T-helper 1 cell treated with Interleukin-12 subunit alpha and Interleukin-12 subunit beta and Interleukin-4 antibody, amounts not matched to agents 30 ng/mL and 1 ng/mL, for 36 hours (primary cell): ENCODE results near the gene CYP27C1. TPM values are rescaled to one million over a fixed set of nuclear protein-coding genes. Genes with fewer than 3 reads are reported as not detected.
"Not testable (repeated sequence)": the region's sequence is repeated elsewhere in the genome, so short reads cannot be mapped to it uniquely, and the experiment has no call there.

Experiments
- intact Hi-C: fragments of 100-400 bp; cut with micrococcal nuclease; formaldehyde crosslinking; loops from one replicate; pipeline ENCODE4 v1.15.1; 2024
- total RNA-seq: library from RNA; stranded (reverse); gene quantifications from 2 replicates; pipeline ENCODE4 v1.2.3, GENCODE V29; 2022

CYP27C1 gene
- total RNA-seq, 1 donor from 2014 or later: not detected

GRCh38 chr2:127225186-127225960, 5.3 kb upstream of the CYP27C1 start:
- intact Hi-C loops: no loop called here

DNA sequence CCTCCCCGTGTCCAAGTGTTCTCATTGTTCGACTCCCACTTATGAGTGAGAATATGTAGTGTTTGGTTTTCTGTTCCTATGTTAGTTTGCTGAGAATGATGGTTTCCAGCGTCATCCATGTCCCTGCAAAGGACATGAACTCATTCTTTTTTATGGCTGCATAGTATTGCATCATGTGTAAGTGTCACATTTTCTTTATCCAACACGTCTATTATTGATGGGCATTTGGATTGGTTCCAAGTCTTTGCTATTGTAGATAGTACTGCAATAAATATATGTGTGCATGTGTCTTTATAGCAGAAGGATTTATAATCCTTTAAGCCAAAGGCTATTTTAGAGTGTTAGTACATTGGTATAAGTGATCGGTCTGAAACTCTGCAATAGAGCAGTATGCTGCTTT, 4.0 kb upstream of the CYP27C1 start:
- intact Hi-C loops: not testable (repeated sequence)

DNA sequence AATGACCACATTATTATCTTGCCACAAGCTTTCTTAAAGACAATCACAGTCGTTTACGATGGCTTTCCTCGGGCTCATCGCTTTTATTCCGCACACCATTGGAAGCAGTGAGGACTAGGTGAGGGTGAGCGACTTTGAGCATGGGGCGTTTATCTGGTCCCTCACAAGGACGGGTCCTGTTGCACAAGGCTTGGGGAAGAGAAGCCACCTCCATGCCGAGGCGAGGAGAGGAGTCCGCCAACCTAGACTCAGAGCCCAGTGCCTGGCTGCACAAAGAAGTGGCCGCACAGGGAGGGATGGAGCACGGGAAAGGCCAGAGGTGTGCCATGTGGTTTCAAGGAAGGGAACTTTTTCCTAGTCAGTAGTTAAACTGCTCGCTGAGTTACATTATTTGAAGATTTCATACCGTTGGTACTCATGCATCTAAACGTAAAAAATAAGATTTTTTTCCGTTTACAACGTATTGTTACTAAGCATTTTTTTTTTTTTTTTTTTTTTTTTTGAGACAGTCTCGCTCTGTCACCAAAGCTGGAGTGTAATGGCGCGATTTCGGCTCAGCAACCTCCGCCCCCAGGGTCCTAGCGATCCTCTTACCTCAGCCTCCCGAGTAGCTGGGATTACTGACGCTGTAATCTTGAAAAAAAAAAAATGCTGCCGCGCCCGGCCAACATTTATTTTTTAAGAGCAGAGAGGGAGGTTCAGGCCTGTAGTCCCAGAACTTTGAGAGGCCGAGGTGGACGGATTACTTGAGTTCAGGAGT, 849 bp upstream of the CYP27C1 start:
- intact Hi-C loops: no loop called here

GRCh38 chr2:127219171-127220070, 678 bp downstream of the CYP27C1 start:
- intact Hi-C loops: no loop called here

GRCh38 chr2:127218812-127219170, 1.3 kb downstream of the CYP27C1 start:
- intact Hi-C loops: no loop called here

- intact Hi-C loops: no loop called here
Measured at GRCh38 chr2:127217470-127218325, 2.4 kb downstream of the CYP27C1 start.

GRCh38 chr2:127216593-127216992, 3.5 kb downstream of the CYP27C1 start:
- intact Hi-C loops: no loop called here

DNA sequence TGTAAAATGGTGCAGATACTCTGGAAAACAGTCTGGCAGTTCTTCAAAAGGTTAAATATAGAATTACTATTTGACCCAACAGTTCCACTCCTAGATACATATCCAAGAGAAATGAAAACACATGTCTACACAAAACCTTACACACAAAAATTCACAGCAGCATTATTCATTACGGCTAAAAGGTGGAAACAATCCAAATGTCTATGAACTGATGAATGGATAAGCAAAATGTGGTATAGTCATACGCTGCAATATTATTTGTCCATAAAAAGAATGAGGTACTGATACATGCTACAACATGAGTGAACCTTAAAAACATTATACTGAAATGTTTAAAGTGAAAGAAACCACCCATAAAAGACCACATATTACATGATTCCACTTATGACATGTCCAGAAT, 4.0 kb downstream of the CYP27C1 start:
- intact Hi-C loops: no loop called here

- intact Hi-C loops: not testable (repeated sequence)
Measured at GRCh38 chr2:127214201-127214600, 5.9 kb downstream of the CYP27C1 start.

DNA sequence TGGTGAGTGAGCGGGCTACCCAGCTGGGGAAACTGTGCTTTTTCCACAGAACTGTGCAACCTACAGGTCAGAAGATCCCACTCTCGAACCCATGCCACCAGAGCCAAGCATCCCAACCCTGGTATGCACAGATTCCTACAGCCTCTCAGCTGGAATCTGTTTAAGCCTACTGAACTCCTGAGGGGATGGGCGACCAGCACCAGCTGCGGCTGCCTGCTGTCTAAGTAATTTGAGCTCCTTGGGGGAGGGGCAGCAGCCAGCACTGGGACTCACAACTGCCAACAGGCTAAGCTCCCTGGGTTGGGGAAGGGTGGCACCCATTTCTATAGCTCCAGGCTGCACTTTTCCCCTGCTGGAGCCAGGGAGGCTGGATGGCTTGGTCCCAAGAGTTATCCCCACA, 11.8 kb downstream of the CYP27C1 start:
- intact Hi-C loops: no loop called here

DNA sequence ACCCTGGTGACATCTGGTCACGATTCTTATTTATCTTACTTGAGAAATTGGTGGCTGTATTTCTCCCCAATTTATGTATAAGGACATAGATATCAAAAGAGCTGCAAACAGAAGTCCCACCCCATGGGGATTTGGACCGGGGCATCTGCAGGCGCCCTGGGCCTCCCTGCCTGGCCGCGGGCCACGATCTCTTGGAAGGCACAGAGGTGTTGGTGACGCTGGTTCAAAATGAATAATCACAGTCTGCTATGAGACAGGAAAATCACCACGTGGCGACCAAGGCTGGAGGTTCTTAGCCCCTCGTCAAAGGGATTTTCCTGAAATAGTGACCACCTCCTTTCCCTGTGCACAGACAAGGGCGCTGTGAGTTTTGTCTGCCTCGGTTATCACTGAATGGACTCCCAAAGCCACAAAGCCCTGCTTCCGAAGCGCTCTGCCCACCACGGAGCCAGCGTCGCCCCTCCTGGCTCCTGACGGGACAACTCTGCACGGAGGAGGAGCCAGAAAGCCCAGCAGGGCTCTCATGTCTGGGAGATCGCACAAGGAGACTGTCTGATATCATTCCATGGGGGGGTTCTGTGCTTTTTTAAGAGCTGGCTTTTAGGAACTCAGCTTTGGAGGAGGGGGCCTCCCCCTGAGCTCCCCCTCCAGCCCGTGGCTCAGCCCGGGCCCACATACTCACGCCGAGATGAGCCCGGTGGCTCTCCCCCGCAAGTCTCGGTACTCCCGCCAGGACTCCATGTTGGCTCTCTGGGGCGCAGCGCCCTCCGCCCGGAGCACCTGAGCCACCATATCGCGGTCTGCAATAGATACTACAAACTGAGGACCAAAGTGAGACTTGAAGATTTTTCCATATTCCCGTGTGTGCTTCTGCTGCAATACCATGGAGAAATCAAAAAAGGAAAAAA, 14.6 kb downstream of the CYP27C1 start:
- intact Hi-C loops: no loop called here

- intact Hi-C loops: no loop called here
Measured at GRCh38 chr2:127201452-127201851, 18.6 kb downstream of the CYP27C1 start.

- intact Hi-C loops: no loop called here
Measured at GRCh38 chr2:127200962-127201361, 19.1 kb downstream of the CYP27C1 start.

- intact Hi-C loops: no loop called here
Measured at GRCh38 chr2:127199223-127199622, 20.9 kb downstream of the CYP27C1 start.

GRCh38 chr2:127197475-127198385, 22.4 kb downstream of the CYP27C1 start:
- intact Hi-C loops: loop anchor here (1.0 to 2.0 kb wide), 3 partner anchors 97 to 452 kb away; partner anchors contain the start of gene ERCC3

- intact Hi-C loops: loop anchor here (1.0 to 2.0 kb wide), 3 partner anchors 98 to 452 kb away; partner anchors contain the start of gene ERCC3
Measured at GRCh38 chr2:127196998-127197397, 23.1 kb downstream of the CYP27C1 start.

GRCh38 chr2:127196549-127196948, 23.6 kb downstream of the CYP27C1 start:
- intact Hi-C loops: loop anchor here (2.0 kb wide), 1 partner anchor 98 kb away; the partner anchor contains the start of gene ERCC3
